Measurements from ENCODE around the gene L3MBTL2.

L3MBTL2 gene

DNA sequence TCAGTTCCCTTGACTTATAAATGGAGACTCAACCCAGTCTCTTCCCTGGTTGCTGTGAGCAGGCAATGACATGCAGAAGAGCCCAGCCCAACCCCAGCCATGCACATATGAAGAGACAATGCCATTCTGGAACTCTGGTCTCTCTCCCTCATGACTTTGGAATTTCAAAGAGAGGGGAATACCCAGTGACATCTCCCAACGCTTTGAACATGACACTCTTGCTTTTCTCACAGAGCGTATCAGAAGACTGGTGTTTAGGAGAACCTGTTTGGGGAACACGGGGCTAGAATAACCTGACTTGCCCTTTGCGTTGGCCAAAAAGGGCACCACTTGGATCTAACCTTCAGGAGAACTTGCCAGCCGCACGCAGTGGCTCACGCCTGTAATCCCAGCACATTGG is 68.0 kb downstream of the L3MBTL2 start:
- no peak for DNase-seq (ENCODE audit: low read depth)

DNA sequence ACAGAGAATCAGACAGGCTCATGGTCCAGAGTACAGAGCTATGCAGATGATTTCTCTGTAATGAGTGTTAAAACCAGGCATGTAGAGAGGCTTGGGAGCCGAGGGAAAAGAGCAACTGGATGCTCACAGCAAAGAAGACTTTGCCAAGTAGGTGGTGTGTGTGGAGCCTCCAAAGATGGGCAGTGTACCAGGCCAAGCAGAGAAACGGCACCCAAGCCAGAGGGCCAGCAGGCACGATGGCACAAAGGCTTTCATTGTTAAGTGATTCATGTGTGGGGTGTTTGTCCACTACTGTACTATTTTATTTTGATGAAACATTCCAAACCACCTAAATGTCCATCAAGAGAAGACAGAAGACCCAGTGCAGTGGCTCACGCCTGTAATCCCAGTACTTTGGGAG is 69.7 kb downstream of the L3MBTL2 start:
- no peak for DNase-seq (ENCODE audit: low read depth)

DNA sequence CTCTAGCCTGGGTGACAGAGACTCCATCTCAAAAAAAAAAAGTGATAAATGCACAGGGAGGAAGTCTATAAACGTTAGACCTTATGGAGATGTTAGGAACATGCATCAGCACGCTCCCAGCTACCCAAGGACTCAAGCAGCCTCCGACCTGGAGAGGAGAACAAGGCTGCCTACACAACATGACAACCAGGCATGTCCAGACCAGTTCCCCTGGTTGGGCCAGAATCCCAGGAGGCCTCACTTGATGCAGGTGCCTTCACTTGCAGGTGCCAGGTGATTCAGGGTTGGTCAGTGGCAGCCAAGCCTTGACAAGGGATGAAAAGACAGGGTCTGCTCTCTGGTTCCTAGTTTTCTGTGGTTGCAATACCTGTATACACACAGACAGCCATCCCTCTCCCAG is 75.0 kb downstream of the L3MBTL2 start:
- no peak for DNase-seq (ENCODE audit: low read depth)

GRCh38 chr22:41280854-41281253 is 75.7 kb downstream of the L3MBTL2 start:
- no peak for DNase-seq (ENCODE audit: low read depth)

All from fibroblast of gingiva (primary cell).